Spinal cord (tissue), 10 donors: ENCODE measurements around the gene TNFRSF1A. TPM values are rescaled to one million over a fixed set of nuclear protein-coding genes. Genes with fewer than 3 reads are reported as not detected.
"Not testable (repeated sequence)": the region's sequence is repeated elsewhere in the genome, so short reads cannot be mapped to it uniquely, and the experiment has no call there.

Experiments
- DNase-seq, 6 donors: peaks; one replicate each; pipeline versions ENCODE4 v3.0.0 to v3.0.0-alpha.2; 2013 to 2015; ENCODE audit warnings: low spot score in 6 of 6, low read depth in 4 of 6
- H3K27ac ChIP-seq: one replicate; pipeline ENCODE4 v1.5.1; 2013; ENCODE audit warnings: low read depth, low read length, control low read depth
- H3K27me3 ChIP-seq: one replicate; pipeline ENCODE4 v1.6.1; 2013; ENCODE audit warnings: low read length; ENCODE audit not compliant: control insufficient read depth, insufficient read depth
- H3K36me3 ChIP-seq: one replicate; pipeline ENCODE4 v1.6.1; 2013; ENCODE audit warnings: low read length; ENCODE audit not compliant: control insufficient read depth, insufficient read depth
- H3K4me1 ChIP-seq: one replicate; pipeline ENCODE4 v1.6.1; 2013; ENCODE audit warnings: low read length; ENCODE audit not compliant: control insufficient read depth, insufficient read depth
- H3K4me3 ChIP-seq: one replicate; pipeline ENCODE4 v1.5.1; 2013; ENCODE audit warnings: low read depth, low read length, control low read depth
- H3K9me3 ChIP-seq: one replicate; pipeline ENCODE4 v1.6.1; 2013; ENCODE audit warnings: low read length; ENCODE audit not compliant: control insufficient read depth, insufficient read depth
- WGBS: methylation state at CpG from one replicate; pipeline ENCODE4 v1.1.5; 2013; ENCODE audit warnings: missing lambda C conversion rate; ENCODE audit not compliant: insufficient coverage; 5-methylcytosine and 5-hydroxymethylcytosine counted together
- polyA plus RNA-seq, 2 donors: library from polyadenylated mRNA; unstranded; fragments of 120-200 nt; gene quantifications; one replicate each; pipeline ENCODE4 v1.2.1, GENCODE V29; 2013; ENCODE audit not compliant: insufficient read length in 2 of 2
- total RNA-seq, 2 donors: library from RNA; depleted of rRNA in 1 of 2; stranded (reverse); fragments of 120-200 nt in 1 of 2; fragments of >200 nt in 1 of 2; gene quantifications; one replicate each; pipeline versions ENCODE4 v1.2.3 to v1.2.4, GENCODE V29; 2013 to 2014
- donor health status: healthy.

The TNFRSF1A gene
- total and polyA plus RNA-seq, 4 donors = 38.1 to 62.4 (median 55.6) TPM

DNA sequence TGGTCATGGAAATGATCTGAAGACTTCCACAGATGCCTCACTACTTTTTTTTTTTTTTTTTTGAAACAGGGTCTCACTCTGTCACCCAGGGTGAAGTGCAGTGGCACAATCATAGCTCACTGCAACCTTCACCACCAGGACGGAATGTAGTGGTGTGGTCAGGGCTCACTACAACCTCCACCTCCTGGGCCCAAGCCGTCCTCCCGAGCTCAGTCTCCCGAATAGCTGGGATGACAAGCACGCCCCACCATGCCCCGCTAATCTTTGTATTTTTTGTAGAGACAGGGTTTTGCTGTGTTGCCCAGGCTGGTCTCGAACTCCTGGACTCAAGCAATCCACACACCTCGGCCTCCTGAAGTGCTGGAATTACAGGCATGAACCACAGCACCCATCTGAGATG, 3.3 kb downstream of the TNFRSF1A start:
- H3K4me3 ChIP-seq, DNase-seq, H3K9me3 ChIP-seq, H3K36me3 ChIP-seq, H3K27me3 ChIP-seq: not testable (repeated sequence)
- Histone ChIP-seq H3K4me1 (peaks cover 74% of the 10 kb centered on the region), H3K27ac (peak overlapping the region; percentile 96)
- 91% methylated on average over 3 of the region's 8 CpGs for WGBS

DNA sequence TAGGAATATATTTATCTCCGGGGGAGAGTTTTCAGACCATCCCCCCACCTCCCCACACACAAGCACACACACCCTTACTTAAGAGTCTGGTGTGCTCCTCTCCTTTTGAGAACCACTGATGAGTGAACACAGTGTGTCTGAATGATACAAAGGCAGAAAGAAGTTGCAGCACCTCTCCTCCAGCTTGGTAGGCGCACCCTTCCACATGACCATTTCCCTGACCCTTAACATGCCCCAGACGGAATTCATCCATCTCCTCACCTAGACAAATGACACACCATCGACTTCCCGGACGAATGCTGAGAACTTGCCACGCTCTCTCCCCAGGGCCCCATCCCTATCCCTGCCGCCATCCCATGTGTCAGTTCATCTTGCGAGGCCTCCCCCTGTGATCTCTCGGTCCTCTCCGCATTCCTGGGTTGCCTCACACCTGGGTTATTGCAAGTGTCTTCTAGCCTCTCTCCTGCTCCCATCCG, 3.9 kb downstream of the TNFRSF1A start:
- Histone ChIP-seq H3K27me3 (no peaks in the 10 kb centered on the region), H3K9me3 (no peaks in the 10 kb centered on the region), H3K4me3 (no peak overlapping the region), H3K27ac (peak overlapping the region; percentile 96), H3K4me1 (peaks cover 71% of the 10 kb centered on the region), H3K36me3 (peaks cover 12% of the 10 kb centered on the region)
- no peak for DNase-seq
- WGBS = 71% methylated on average over 11 of the region's 12 CpGs

DNA sequence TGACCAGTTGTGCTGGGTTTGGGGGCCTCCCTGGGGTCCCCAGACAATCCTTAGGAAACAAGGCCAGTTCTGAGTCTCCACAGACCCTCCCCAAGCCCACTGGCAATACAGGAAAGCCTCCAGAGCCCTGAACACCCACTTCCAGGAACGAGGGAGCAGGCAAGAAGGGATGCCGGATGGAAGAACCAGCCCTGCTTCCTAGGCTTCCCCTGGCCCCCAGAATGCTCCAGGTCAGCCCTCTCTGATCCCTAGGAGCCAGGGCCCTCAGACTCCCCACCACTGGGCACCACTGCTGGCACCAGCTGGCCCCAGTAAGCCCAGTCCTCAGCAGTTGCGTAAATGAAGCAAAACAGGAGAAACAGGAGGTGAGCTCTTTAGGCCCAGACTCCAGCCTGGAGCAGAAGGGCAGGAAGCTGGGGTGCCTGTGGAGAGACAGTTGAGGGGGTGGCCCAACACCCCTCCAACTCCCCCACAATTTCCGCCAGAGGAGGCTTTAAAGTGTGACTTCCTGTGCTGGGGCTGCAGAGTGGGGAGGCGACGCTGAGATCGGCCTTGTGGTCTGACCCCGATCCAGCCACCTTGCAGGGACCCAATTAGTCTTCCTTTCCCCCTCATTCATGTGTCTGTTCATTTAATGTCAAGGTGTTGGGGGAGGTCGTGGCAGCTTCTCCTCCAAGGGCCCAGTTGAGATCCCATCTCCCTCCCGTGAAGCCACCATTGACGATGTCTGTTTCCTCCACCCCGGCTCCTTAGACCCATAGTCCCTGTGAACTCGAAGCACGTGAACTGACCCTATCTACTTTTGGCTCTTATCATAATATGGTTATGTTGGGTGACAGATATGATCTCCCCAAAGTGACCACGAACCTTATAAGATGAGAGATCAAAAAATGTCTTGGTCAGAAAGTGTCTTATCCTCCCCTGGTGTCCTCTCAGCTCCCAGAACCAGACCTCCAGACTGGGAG, 4.7 kb downstream of the TNFRSF1A start:
- Histone ChIP-seq H3K4me1 (peaks cover 66% of the 10 kb centered on the region), H3K27me3 (no peaks in the 10 kb centered on the region), H3K36me3 (peaks cover 17% of the 10 kb centered on the region), H3K4me3 (peak overlapping the region; percentile 34), H3K27ac (peak overlapping the region; percentile 96), H3K9me3 (no peaks in the 10 kb centered on the region)
- DNase-seq = no peak
- WGBS = 35% methylated on average over 4 of the region's 15 CpGs

DNA sequence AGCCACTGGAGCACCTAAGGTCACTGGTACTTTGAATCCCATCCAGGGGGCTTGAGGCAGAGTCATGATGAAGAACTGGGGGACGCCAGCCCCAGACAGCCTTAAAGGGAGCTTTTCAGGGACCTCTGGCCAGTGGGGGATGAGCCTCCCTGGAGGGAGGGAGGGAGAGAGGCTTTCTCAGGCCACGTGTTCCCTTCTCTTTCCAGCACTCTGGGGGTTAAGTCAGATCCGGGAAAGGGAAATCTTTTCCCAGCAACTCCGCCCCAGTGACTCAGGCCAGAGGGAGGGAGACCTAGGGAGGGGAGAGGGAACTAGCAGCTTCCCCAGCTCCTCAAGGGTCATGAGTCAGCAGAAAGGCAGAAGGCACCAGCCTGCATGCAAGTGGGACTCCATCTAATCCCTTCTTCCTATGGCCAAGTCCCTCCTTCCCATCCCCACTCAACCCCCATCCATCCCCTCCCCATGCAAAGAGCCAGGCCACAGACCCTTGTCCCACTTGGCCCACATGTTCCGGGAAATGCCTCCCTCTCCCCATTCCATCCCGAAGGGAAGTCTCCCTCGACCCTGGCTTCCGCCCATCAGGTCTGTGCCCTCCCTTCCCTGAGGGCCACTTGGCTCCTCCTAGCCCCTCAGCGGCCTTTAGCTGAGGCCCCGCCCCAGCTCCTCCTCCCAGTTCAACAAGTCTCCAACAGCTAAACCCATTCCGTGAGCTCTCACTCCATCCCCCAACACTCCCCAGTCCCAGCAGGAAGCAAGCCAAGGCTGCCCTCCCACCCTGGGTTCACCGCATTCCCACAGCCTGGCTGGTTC, 5.6 kb downstream of the TNFRSF1A start:
- Histone ChIP-seq H3K36me3 (peaks cover 17% of the 10 kb centered on the region), H3K27ac (peak overlapping the region; percentile 96), H3K4me3 (peak overlapping the region; percentile 34), H3K9me3 (no peaks in the 10 kb centered on the region), H3K4me1 (peaks cover 57% of the 10 kb centered on the region), H3K27me3 (no peaks in the 10 kb centered on the region)
- WGBS = 14% methylated on average over 9 of the region's 12 CpGs
- DNase-seq = peak in 4 of 6 donors; percentile 49 to 92 (median 54)

DNA sequence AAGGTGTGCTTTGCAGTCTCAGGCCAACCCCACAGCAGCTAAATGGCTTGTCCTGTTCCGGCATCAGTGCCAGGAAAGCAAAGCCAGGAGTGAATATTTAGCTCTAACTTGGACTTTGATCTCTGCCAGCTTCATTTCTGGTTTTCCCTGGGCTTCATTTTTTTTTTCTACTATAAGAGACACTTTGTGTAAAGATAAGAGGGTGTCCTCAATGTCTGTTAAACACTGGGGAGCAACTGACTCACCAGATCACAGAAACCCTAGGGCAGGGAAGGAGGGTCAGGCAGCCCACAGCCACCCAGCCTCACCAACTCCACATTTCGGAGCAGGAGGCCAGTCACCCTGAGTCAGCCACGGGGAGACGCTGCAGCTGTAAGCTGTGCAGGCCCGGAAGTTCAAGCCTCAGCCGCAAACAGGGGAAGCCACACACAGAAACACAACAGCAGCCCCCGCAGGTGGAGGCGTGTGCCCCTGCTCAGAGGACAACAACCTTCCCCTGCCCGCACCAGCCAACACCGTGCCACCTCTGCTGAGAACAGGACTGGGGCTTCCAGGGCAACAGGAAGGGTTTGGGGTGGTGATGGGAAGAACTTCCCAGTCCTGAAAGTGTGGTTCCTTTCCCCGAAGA, 6.3 kb downstream of the TNFRSF1A start:
- Histone ChIP-seq H3K36me3 (peaks cover 18% of the 10 kb centered on the region), H3K4me3 (peak overlapping the region; percentile 34), H3K27me3 (no peaks in the 10 kb centered on the region), H3K27ac (peak overlapping the region; percentile 96), H3K9me3 (no peaks in the 10 kb centered on the region), H3K4me1 (peaks cover 50% of the 10 kb centered on the region)
- peak in 1 of 6 donors; percentile 47 for DNase-seq
- 31% methylated on average over 7 of the region's 11 CpGs for WGBS

DNA sequence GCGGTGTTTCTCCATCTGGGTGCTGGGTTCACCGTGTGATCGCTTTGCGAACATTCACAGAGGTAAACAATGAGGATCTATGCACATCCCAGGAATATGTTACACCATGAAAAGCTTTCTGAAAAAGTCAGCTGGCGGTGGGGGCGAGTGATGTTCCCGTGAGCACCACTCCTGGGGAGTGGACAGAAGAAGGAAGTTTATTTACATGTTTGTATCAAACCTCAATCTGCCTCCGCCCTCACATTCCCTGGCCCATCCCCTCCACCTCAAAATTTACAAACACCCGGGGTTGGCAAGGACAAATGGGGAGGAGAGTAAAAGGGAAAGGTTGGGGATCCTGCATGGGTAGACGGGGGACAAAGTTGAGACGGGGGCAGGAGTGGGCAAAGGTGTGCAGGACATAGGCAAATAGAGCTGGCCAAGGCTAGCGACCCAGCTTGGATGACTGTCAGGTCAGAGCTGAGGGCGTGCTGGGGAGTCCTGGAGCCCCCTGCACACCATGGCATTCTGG, 6.9 kb downstream of the TNFRSF1A start:
- Histone ChIP-seq H3K27ac (peak overlapping the region; percentile 96), H3K4me1 (peaks cover 45% of the 10 kb centered on the region), H3K36me3 (peaks cover 22% of the 10 kb centered on the region), H3K9me3 (no peaks in the 10 kb centered on the region), H3K27me3 (no peaks in the 10 kb centered on the region), H3K4me3 (no peak overlapping the region)
- WGBS = 62% methylated on average over 4 of the region's 13 CpGs
- no peak for DNase-seq

DNA sequence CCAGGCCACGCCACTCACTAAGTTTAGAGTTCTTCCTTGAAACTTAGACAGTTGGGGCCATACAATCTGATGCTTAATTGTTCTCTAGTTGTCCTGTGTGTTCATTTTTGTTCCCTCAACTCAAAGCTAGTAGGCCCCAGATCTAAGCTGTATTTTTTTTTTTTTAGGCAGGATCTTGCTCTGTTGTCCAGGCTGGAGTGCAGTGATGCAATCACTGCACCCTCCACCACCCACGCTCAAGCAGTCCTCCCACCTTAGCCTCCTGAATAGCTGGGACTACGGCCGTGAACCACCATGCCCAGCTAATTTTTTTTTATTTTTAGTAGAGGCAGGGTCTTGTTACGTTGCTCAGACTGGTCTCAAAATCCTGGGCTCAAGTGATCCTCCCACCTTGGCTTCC, 7.5 kb downstream of the TNFRSF1A start:
- Histone ChIP-seq H3K36me3 (peaks cover 28% of the 10 kb centered on the region), H3K27me3 (no peaks in the 10 kb centered on the region), H3K4me3 (no peak overlapping the region), H3K27ac (no peak overlapping the region), H3K9me3 (no peaks in the 10 kb centered on the region), H3K4me1 (peaks cover 45% of the 10 kb centered on the region)
- DNase-seq = no peak
- WGBS = 100% methylated on average over 1 of the region's 5 CpGs

DNA sequence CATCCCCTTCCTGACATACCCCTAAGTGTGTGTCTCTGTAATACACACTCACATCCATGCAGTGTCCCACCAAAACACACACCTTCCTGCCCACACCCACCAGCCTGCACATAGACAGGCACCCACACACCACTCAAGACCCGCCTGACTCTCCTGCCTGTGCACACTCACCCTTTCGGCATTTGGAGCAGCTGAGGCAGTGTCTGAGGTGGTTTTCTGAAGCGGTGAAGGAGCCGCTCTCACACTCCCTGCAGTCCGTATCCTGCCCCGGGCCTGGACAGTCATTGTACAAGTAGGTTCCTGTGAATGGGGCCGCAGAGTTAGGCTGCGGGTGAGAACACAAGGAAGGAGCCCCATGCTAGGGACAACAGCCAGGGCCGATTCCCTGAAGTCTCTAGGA, 8.3 kb downstream of the TNFRSF1A start:
- Histone ChIP-seq H3K27ac (no peak overlapping the region), H3K4me1 (peaks cover 46% of the 10 kb centered on the region), H3K36me3 (peaks cover 36% of the 10 kb centered on the region), H3K27me3 (no peaks in the 10 kb centered on the region), H3K9me3 (no peaks in the 10 kb centered on the region), H3K4me3 (no peak overlapping the region)
- 94% methylated on average over 8 of the region's 9 CpGs for WGBS
- DNase-seq = no peak

DNA sequence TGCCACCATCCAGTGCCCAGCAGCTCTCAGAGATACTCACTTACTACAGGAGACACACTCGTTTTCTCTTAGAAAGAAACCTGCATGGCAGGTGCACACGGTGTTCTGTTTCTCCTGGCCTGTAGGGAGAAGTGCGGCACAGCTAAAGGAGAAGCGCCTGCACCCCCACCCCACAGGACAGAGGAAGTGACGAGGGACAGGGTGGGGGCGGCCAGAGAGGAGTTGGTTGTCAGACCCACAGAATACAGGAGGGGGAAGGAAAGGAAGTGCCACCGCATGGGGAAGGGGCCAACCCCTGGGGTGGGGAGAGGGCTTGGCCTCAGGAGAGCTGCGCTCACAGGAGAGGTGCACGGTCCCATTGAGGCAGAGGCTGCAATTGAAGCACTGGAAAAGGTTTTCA, 8.8 kb downstream of the TNFRSF1A start:
- DNase-seq = no peak
- 84% methylated on average over 4 of the region's 9 CpGs for WGBS
- Histone ChIP-seq H3K9me3 (no peaks in the 10 kb centered on the region), H3K36me3 (peaks cover 41% of the 10 kb centered on the region), H3K4me3 (no peak overlapping the region), H3K27me3 (no peaks in the 10 kb centered on the region), H3K4me1 (peaks cover 41% of the 10 kb centered on the region), H3K27ac (no peak overlapping the region)
